GM13976 (cell line): ENCODE results near the gene PIEZO2.
"Not testable (repeated sequence)": the region's sequence is repeated elsewhere in the genome, so short reads cannot be mapped to it uniquely, and the experiment has no call there.

ENCODE experiments used
- DNase-seq: peaks from one replicate; pipeline ENCODE4 v3.0.0; 2012; ENCODE audit warnings: low spot score
- in situ Hi-C: fragments of 300-500 bp; cut with MboI; formaldehyde crosslinking; loops from one replicate; pipeline ENCODE4 v1.12.0; 2022; ENCODE audit warnings: low sequenced_read_pairs, mixed read lengths, inconsistent platforms; ENCODE audit not compliant: unreplicated experiment
- TF ChIP-seq, protein P1 (sequence below): IDR thresholded peaks from 2 replicates; pipeline ENCODE4 v1.5.1; 2012; ENCODE audit warnings: borderline replicate concordance, mild to moderate bottlenecking; ENCODE audit not compliant: insufficient read depth; ENCODE audit errors: extremely low read depth, missing control alignments, control extremely low read depth

PIEZO2 gene

DNA sequence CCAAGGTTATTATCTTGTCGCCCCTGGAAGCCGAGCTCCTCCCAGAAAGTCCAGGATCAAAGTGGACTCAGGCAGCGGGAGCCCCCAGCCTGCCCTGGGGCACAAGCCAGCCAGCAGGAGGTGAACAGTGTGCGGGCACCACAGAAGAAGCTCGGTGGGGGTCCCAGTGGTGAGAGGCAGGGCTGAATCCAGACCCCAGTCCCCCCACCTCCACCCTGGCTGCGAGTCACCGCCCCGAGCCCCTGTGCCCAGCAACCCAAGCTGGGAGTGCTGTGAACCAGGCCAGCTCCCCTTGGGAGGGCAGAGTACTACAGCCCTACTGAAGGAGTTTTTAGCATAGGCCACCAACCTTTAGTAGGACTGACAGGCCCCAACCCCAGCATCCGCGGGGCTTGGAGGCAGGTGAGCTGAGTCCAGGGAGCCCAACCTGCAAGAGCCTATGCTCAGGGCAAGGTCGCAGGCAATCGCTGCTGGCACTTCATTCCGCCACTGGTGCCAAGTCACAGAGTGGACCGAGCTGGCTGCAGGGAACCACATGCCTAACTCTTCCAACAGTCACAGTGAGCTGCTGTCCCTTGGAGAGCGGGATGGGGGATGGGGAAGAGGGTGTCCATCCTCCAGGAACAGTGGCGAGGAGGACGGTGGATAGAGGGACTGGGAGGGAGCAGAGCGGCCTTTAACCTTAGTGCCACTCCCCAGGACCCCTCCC lies 3.0 kb downstream of the PIEZO2 start:
- in situ Hi-C loops = loop anchor here (25.0 kb wide), 1 partner anchor 109 kb away; no protein-coding TSS in a partner anchor
- TF ChIP-seq, protein P1, sequence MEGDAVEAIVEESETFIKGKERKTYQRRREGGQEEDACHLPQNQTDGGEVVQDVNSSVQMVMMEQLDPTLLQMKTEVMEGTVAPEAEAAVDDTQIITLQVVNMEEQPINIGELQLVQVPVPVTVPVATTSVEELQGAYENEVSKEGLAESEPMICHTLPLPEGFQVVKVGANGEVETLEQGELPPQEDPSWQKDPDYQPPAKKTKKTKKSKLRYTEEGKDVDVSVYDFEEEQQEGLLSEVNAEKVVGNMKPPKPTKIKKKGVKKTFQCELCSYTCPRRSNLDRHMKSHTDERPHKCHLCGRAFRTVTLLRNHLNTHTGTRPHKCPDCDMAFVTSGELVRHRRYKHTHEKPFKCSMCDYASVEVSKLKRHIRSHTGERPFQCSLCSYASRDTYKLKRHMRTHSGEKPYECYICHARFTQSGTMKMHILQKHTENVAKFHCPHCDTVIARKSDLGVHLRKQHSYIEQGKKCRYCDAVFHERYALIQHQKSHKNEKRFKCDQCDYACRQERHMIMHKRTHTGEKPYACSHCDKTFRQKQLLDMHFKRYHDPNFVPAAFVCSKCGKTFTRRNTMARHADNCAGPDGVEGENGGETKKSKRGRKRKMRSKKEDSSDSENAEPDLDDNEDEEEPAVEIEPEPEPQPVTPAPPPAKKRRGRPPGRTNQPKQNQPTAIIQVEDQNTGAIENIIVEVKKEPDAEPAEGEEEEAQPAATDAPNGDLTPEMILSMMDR = no peak
- no peak for DNase-seq

DNA sequence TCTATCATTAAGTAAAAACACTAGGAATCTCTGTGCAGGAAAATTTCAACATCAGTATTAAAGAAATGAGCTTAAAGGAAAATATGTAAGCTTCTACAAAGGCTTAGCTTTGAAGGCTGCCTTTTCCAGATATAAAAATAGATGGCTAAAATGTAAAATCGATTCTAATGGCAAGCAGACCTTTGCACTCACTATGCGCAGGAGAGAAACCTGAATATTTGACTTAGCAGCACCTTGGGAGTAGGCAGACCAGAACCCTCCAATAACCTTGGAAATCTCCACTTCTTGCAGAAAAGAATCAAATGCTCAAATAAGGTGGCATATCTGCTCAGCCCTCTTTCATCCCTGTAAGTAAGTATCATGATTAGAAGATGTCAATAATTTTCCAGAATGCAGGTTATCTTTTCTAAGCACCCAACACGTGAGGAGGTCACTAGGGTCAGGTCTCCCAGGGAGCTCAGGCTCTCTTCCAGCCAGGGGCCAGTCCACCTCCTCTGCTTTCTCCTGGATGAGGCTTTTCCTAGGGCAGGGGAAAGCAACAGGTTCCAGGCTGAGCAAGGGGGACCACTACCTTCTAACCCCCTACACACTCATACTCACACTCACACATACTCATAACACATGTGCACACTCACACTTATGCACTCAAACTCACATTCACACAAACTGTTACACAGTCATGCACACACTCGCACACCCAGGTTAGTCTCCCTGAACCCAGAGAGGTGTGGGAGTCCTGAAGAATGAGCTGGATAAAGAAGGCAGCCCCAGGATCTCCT lies 3.8 kb downstream of the PIEZO2 start:
- TF ChIP-seq, protein P1 = no peak
- in situ Hi-C loops = loop anchor here (25.0 kb wide), 1 partner anchor 108 kb away; no protein-coding TSS in a partner anchor
- no peak for DNase-seq

DNA sequence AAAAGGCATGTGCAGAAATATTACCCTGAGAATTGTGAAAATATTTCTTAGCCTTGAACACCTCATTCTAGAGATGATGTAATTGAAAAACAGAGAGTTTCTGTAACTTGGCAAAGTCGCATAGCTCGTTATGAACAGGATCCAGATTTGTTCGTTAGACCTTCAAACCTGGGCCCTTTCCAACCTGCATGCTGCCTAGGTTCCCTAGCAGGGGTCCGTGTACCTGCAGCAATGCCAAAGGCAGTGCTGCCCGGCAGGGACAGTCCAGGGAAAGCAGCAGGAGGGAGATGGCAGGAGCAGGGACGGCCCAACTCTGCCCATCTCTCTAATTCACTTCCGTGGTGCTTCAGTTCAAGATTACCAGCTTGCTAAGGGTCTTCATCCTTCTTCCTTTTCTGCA lies 12.0 kb downstream of the PIEZO2 start:
- in situ Hi-C loops = loop anchor here (25.0 kb wide), 1 partner anchor 100 kb away; no protein-coding TSS in a partner anchor
- TF ChIP-seq, protein P1 = no peak
- DNase-seq = no peak

DNA sequence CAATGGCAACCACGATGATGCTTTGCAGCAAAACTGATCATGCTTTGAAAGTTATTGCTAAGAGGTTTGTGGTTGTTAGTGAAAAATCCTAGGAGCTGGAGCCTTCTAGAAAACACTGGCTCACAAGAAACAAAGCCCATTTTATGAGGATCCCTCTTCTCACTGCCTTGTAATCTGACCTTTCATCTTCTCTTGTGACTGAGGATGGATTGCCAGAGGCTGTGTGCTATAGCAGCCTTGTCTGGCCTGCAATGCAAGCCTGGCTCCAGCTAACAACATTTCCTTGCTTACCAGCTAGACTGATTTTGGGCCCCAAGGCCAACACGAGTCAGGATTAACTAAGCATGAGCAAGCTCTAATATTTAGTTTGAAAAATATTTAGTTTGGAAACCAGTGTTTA lies 13.1 kb downstream of the PIEZO2 start:
- DNase-seq = no peak
- TF ChIP-seq, protein P1 = no peak
- in situ Hi-C loops = loop anchor here (25.0 kb wide), 1 partner anchor 99 kb away; no protein-coding TSS in a partner anchor

DNA sequence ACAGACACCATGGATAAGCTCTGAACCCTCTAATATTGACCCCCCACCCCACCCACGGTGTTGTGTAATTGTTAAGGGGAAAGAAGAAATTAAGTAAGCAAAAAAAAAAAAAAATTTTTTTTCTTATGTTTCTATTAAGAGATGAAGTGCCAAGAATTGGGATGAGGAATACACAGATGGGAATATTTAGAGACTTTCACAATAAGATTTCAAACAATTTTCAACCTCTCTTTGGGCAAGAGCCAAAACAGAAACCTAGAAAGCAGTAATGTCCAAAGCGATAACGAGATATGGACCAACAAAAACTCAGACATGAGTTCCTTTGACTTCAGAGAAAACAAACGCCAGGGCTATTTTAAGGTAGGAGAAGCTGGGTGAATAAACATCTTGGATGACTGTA lies 14.4 kb downstream of the PIEZO2 start:
- in situ Hi-C loops = loop anchor here (25.0 kb wide), 1 partner anchor 98 kb away; no protein-coding TSS in a partner anchor
- DNase-seq = no peak
- TF ChIP-seq, protein P1 = no peak

DNA sequence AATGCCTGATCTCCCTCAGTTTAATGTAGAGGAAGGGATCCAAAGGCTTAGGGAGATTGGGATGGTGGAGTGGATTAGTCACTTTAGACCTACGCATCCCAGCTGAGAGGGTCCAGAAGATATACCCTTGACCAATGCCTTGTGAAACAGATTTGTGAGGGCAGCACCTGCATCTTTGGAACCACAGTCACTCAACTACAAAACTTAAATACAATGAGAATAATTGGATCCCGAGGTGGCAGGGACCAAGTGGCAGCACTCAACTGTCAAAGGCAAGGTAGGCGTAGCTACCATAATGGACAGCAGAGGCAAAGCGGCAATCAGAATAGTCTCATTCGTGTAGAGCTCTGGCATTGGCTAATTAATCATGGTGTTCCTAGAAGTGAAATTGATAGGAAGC lies 20.3 kb downstream of the PIEZO2 start:
- in situ Hi-C loops = loop anchor here (25.0 kb wide), 1 partner anchor 92 kb away; no protein-coding TSS in a partner anchor
- DNase-seq = not testable (repeated sequence)
